Spleen (tissue), 11 donors: Measurements from ENCODE around the gene PAWR. TPM values are rescaled to one million over a fixed set of nuclear protein-coding genes. Genes with fewer than 3 reads are reported as not detected.

Source experiments
- DNase-seq: peaks from one replicate; pipeline ENCODE4 v3.0.0-alpha.2; 2020
- H3K27ac ChIP-seq, 8 donors: fragments of 200-600 bp; sonication (generic) in 7 of 8; 1 replicate in 4 of 8; 2 replicates in 4 of 8; pipeline versions ENCODE4 v1.5.0 to v1.8.0; 2016 to 2021; ENCODE audit warnings: inconsistent platforms in 4 of 8, mild to moderate bottlenecking in 4 of 8, moderate library complexity in 1 of 8
- H3K27me3 ChIP-seq, 7 donors: fragments of 200-600 bp; sonication (generic) in 6 of 7; replicated peaks in 1 of 7; 1 replicate in 4 of 7; 2 replicates in 3 of 7; pipeline versions ENCODE4 v1.5.0 to v1.8.0; 2016 to 2021; ENCODE audit warnings: inconsistent platforms in 3 of 7, mild to moderate bottlenecking in 1 of 7
- H3K36me3 ChIP-seq, 6 donors: fragments of 200-600 bp; sonication (generic) in 5 of 6; 1 replicate in 4 of 6; 2 replicates in 2 of 6; pipeline versions ENCODE4 v1.5.0 to v1.8.0; 2016 to 2021; ENCODE audit warnings: inconsistent platforms in 2 of 6
- H3K4me1 ChIP-seq, 6 donors: fragments of 200-600 bp; sonication (generic) in 5 of 6; 1 replicate in 3 of 6; 2 replicates in 3 of 6; pipeline versions ENCODE4 v1.5.0 to v1.8.0; 2016 to 2021; ENCODE audit warnings: inconsistent platforms in 3 of 6
- H3K4me3 ChIP-seq, 8 donors: fragments of 200-600 bp; sonication (generic) in 7 of 8; 1 replicate in 4 of 8; 2 replicates in 4 of 8; pipeline versions ENCODE4 v1.5.0 to v1.8.0; 2016 to 2021; ENCODE audit warnings: inconsistent platforms in 4 of 8, mild to moderate bottlenecking in 4 of 8, moderate library complexity in 2 of 8
- H3K9me3 ChIP-seq, 8 donors: fragments of 200-600 bp; sonication (generic) in 7 of 8; 1 replicate in 4 of 8; 2 replicates in 4 of 8; pipeline versions ENCODE4 v1.5.0 to v1.8.0; 2016 to 2021; ENCODE audit warnings: inconsistent platforms in 4 of 8
- CTCF ChIP-seq, 11 experiments: fragments of 200-600 bp in 7 of 11; fragments of 450-650 bp in 4 of 11; sonication (generic) in 4 of 11; IDR thresholded peaks in 8 of 11; conservative IDR thresholded peaks in 3 of 11; 1 replicate in 7 of 11; 2 replicates in 4 of 11; pipeline versions ENCODE4 v1.4.0 to v1.8.0; 2016 to 2021; ENCODE audit warnings: antibody characterized with exemption in 11 of 11, inconsistent platforms in 4 of 11, mild to moderate bottlenecking in 1 of 11
- POLR2A ChIP-seq, 3 donors: fragments of 450-650 bp; IDR thresholded peaks; one replicate each; pipeline ENCODE4 v1.5.1; 2017; ENCODE audit warnings: antibody characterized with exemption in 3 of 3, mild to moderate bottlenecking in 1 of 3
- POLR2AphosphoS5 ChIP-seq, 3 donors: sonication (generic); formaldehyde crosslinking; IDR thresholded peaks; one replicate each; pipeline ENCODE4 v1.5.1; 2017; ENCODE audit warnings: antibody characterized with exemption in 3 of 3
- WGBS, 5 donors: extraction: QIAGEN DNeasy Blood & Tissue Kit in 3 of 5; methylation state at CpG; one replicate each; pipeline versions ENCODE4 v1.1.5 to v1.1.7; 2013 to 2018; 5-methylcytosine and 5-hydroxymethylcytosine counted together
- intact Hi-C: fragments of 100-400 bp; cut with DNase I; formaldehyde crosslinking; loops from one replicate; pipeline ENCODE4 v1.15.0; 2023; ENCODE audit warnings: low total_unique reads
- polyA plus RNA-seq, 3 donors: library from polyadenylated mRNA; stranded (reverse); fragments of 200-250 nt; gene quantifications; one replicate each; pipeline ENCODE4 v1.2.1, GENCODE V29; 2013
- total RNA-seq, 7 donors: library from RNA; depleted of rRNA in 3 of 7; stranded (reverse); fragments of >200 nt in 3 of 7; fragmentation: NEBNext Ultra II Directional in 4 of 7; extraction: Animal tissue kit (Norgen Biotek cat#: 25700) in 4 of 7; gene quantifications; one replicate each; pipeline versions ENCODE4 v1.1.0 to v1.2.1, GENCODE V29; 2016 to 2021
- donor health status: healthy with polysubstance abuse.
- donor health status: DM: no; HTN: no; CAD: no; lungs with moderate emphysema.
- donor health status: DM: no; HTN: no; CAD: no.
- donor health status: Bipolar disorder and iron deficiency.
- donor health status: healthy.
- donor health status: DM: no; HTN: no; CAD: no.
- donor health status: DM: yes; HTN: yes; CAD: no.

PAWR gene
- total and polyA plus RNA-seq, 10 donors = 16.1 to 38.0 (median 30.3) TPM

- no peaks in the 10 kb centered on the region for H3K4me1 ChIP-seq
- no peaks in the 10 kb centered on the region for H3K9me3 ChIP-seq
- WGBS, 5 donors = 93 to 96% (median 94%) methylated on average over 4 of the region's 4 CpGs
- intact Hi-C loops = no loop called here
- TF ChIP-seq POLR2A (IDR thresholded peaks at IDR 0.05) (no peak), POLR2AphosphoS5 (IDR thresholded peaks at IDR 0.05) (no peak), CTCF (IDR thresholded peaks at IDR 0.05 in 8 of 11, conservative IDR thresholded peaks at IDR 0.05 in 3 of 11) (no peak)
- H3K27ac ChIP-seq = no peak overlapping the region
- H3K27me3 ChIP-seq = no peaks in the 10 kb centered on the region
- no peak overlapping the region for H3K4me3 ChIP-seq
- no peak for DNase-seq
- peaks cover 0 to 28% (median 0%) of the 10 kb centered on the region in 6 donors for H3K36me3 ChIP-seq
Measured at GRCh38 chr12:79595273-79595672, 95.5 kb downstream of the PAWR start.

GRCh38 chr12:79592865-79593264, 97.9 kb downstream of the PAWR start:
- no peak overlapping the region for H3K27ac ChIP-seq
- H3K36me3 ChIP-seq = peaks cover 0 to 28% (median 0%) of the 10 kb centered on the region in 6 donors
- H3K9me3 ChIP-seq = no peaks in the 10 kb centered on the region
- no peaks in the 10 kb centered on the region for H3K27me3 ChIP-seq
- DNase-seq = no peak
- intact Hi-C loops = no loop called here
- WGBS, 5 donors = 75 to 94% (median 85%) methylated on average over 3 of the region's 3 CpGs
- no peak overlapping the region for H3K4me3 ChIP-seq
- TF ChIP-seq POLR2A (IDR thresholded peaks at IDR 0.05) (no peak), CTCF (IDR thresholded peaks at IDR 0.05 in 8 of 11, conservative IDR thresholded peaks at IDR 0.05 in 3 of 11) (no peak), POLR2AphosphoS5 (IDR thresholded peaks at IDR 0.05) (no peak)
- no peaks in the 10 kb centered on the region for H3K4me1 ChIP-seq

GRCh38 chr12:79591988-79592387, 98.8 kb downstream of the PAWR start:
- H3K9me3 ChIP-seq = no peaks in the 10 kb centered on the region
- intact Hi-C loops = no loop called here
- no peaks in the 10 kb centered on the region for H3K4me1 ChIP-seq
- no peaks in the 10 kb centered on the region for H3K27me3 ChIP-seq
- TF ChIP-seq CTCF (IDR thresholded peaks at IDR 0.05 in 8 of 11, conservative IDR thresholded peaks at IDR 0.05 in 3 of 11) (no peak), POLR2AphosphoS5 (IDR thresholded peaks at IDR 0.05) (no peak), POLR2A (IDR thresholded peaks at IDR 0.05) (no peak)
- 78 to 88% (median 84%) methylated on average over 1 of the region's 1 CpG for WGBS, 5 donors
- DNase-seq = no peak
- H3K36me3 ChIP-seq = peaks cover 0 to 28% (median 0%) of the 10 kb centered on the region in 6 donors
- H3K4me3 ChIP-seq = no peak overlapping the region
- no peak overlapping the region for H3K27ac ChIP-seq

- H3K4me1 ChIP-seq = no peaks in the 10 kb centered on the region
- 91 to 98% (median 94%) methylated on average over 2 of the region's 2 CpGs for WGBS, 5 donors
- no peak overlapping the region for H3K27ac ChIP-seq
- no peaks in the 10 kb centered on the region for H3K9me3 ChIP-seq
- TF ChIP-seq CTCF (IDR thresholded peaks at IDR 0.05 in 8 of 11, conservative IDR thresholded peaks at IDR 0.05 in 3 of 11) = no peak
- TF ChIP-seq POLR2A (IDR thresholded peaks at IDR 0.05) = no peak
- TF ChIP-seq POLR2AphosphoS5 (IDR thresholded peaks at IDR 0.05) = no peak
- peaks cover 0 to 28% (median 0%) of the 10 kb centered on the region in 6 donors for H3K36me3 ChIP-seq
- intact Hi-C loops = no loop called here
- H3K4me3 ChIP-seq = no peak overlapping the region
- no peak for DNase-seq
- no peaks in the 10 kb centered on the region for H3K27me3 ChIP-seq
Measured at GRCh38 chr12:79590751-79591150, 100.0 kb downstream of the PAWR start.
